GM12878 (cell line): ENCODE data around the gene ZNF506. TPM values are rescaled to one million over a fixed set of nuclear protein-coding genes. Genes with fewer than 3 reads are reported as not detected.

Source experiments
- ATAC-seq: fragments of 200-7000 bp; cut with Tn5 transposase; 3 replicates; pipeline ENCODE4 v1.9.1; 2020; ENCODE audit warnings: mild to moderate bottlenecking, moderate library complexity
- BruUV-seq: library from RNA; stranded (reverse); fragments of 400-500 nt; replicated peaks from 2 replicates; lab custom pipeline; 2021; lab: Mats Ljungman, UMichigan
- CTCF ChIA-PET: fragments of 300-600 bp; sonication (Branson Sonifier 250); formaldehyde crosslinking; extraction: SDS; loops from one replicate; lab custom pipeline; 2021; ENCODE audit warnings: inconsistent platforms; lab: Yijun Ruan, JAX
- POLR2A ChIA-PET: fragments of 350-600 bp; formaldehyde crosslinking; extraction: SDS; loops from one replicate; lab custom pipeline; 2021; ENCODE audit warnings: inconsistent platforms; lab: Charles Lee
- RAD21 ChIA-PET: fragments of 300-600 bp; sonication (Branson Sonifier 250); formaldehyde crosslinking; loops from one replicate; lab custom pipeline; 2023; ENCODE audit warnings: antibody characterized with exemption; ENCODE audit not compliant: unreplicated experiment; lab: Charles Lee
- SMC1A ChIA-PET: fragments of 300-600 bp; sonication (Branson Sonifier 250); formaldehyde crosslinking; loops from one replicate; lab custom pipeline; 2023; ENCODE audit not compliant: unreplicated experiment, uncharacterized antibody; lab: Charles Lee
- DNase-seq: peaks from one replicate; pipeline ENCODE4 v3.0.0-alpha.2; 2011; ENCODE audit warnings: low read depth, low spot score
- FAIRE-seq: peaks from 3 replicates; lab custom pipeline; 2011; peaks lifted over from hg19 to GRCh38; lab: Jason Lieb, UNC
- H2AFZ ChIP-seq: 2 replicates; pipeline ENCODE4 v1.6.0; 2011; ENCODE audit warnings: low read depth, low read length, control low read depth; ENCODE audit not compliant: control insufficient read depth
- H3K27ac ChIP-seq: 2 replicates; pipeline ENCODE4 v1.5.1; 2011; ENCODE audit warnings: control low read depth; ENCODE audit not compliant: control insufficient read depth, insufficient read depth
- H3K27me3 ChIP-seq, 2 experiments: replicated peaks in 1 of 2; 2 replicates each; pipeline versions ENCODE4 v1.6.0 to v1.6.1; 2011; ENCODE audit warnings: low read length in 1 of 2; ENCODE audit not compliant: control insufficient read depth in 2 of 2, insufficient read depth in 2 of 2
- H3K36me3 ChIP-seq, 2 experiments: 2 replicates each; pipeline ENCODE4 v1.5.1; 2011; ENCODE audit warnings: low read length in 1 of 2; ENCODE audit not compliant: control insufficient read depth in 2 of 2, insufficient read depth in 2 of 2
- H3K4me1 ChIP-seq: 2 replicates; pipeline ENCODE4 v1.6.1; 2011; ENCODE audit warnings: mild to moderate bottlenecking, low read length, moderate library complexity, mixed read lengths; ENCODE audit not compliant: control insufficient read depth, insufficient read depth
- H3K4me2 ChIP-seq: 2 replicates; pipeline ENCODE4 v1.6.0; 2011; ENCODE audit warnings: control low read depth; ENCODE audit not compliant: control insufficient read depth, insufficient read depth
- H3K4me3 ChIP-seq: fragments of 200-600 bp; sonication (generic); 2 replicates; pipeline ENCODE4 v1.5.1; 2016
- H3K79me2 ChIP-seq: 2 replicates; pipeline ENCODE4 v1.6.0; 2011; ENCODE audit warnings: low read length; ENCODE audit not compliant: control insufficient read depth, insufficient read depth
- H3K9ac ChIP-seq: 2 replicates; pipeline ENCODE4 v1.8.0; 2011; ENCODE audit warnings: low read length, control low read depth, mixed read lengths; ENCODE audit not compliant: control insufficient read depth, insufficient read depth
- H3K9me3 ChIP-seq: replicated peaks from 3 replicates; pipeline ENCODE4 v1.5.1; 2011; ENCODE audit warnings: mild to moderate bottlenecking, low read length; ENCODE audit not compliant: control insufficient read depth, insufficient read depth
- H4K20me1 ChIP-seq: 2 replicates; pipeline ENCODE4 v1.6.0; 2011; ENCODE audit not compliant: control insufficient read depth, insufficient read depth
- CBX5 ChIP-seq: sonication (generic); IDR thresholded peaks from 2 replicates; pipeline ENCODE4 v1.6.1; 2016; ENCODE audit warnings: low read depth, moderate library complexity, mild to moderate bottlenecking, inconsistent platforms
- CHD1 ChIP-seq: IDR thresholded peaks from 2 replicates; pipeline ENCODE4 v1.6.1; 2012; ENCODE audit warnings: low read depth, low read length, improper control_type of control experiment
- E4F1 ChIP-seq: fragments of 450-650 bp; IDR thresholded peaks from 2 replicates; pipeline ENCODE4 v1.6.1; 2018; ENCODE audit warnings: borderline replicate concordance, mild to moderate bottlenecking; ENCODE audit not compliant: partially characterized antibody
- EGR1 ChIP-seq, 2 experiments: IDR thresholded peaks; 1 replicate in 1 of 2; 2 replicates in 1 of 2; pipeline ENCODE4 v1.6.1; 2011 to 2012; ENCODE audit warnings: low read depth in 2 of 2, low read length in 2 of 2, borderline replicate concordance in 1 of 2, mild to moderate bottlenecking in 1 of 2, moderate library complexity in 1 of 2
- FOS ChIP-seq: IDR thresholded peaks from 3 replicates; pipeline ENCODE4 v1.6.1; 2011; ENCODE audit warnings: borderline replicate concordance; ENCODE audit not compliant: insufficient read length; ENCODE audit errors: extremely low read depth
- IKZF1 ChIP-seq: fragments of 450-650 bp; conservative IDR thresholded peaks from 2 replicates; pipeline ENCODE4 v1.6.1; 2017; ENCODE audit warnings: antibody characterized with exemption, mild to moderate bottlenecking
- MTA2 ChIP-seq: fragments of 450-650 bp; IDR thresholded peaks from 2 replicates; pipeline ENCODE4 v1.6.1; 2016; ENCODE audit warnings: low read depth, mild to moderate bottlenecking, moderate library complexity
- MXI1 ChIP-seq: fragments of 150-350 bp; IDR thresholded peaks from 2 replicates; pipeline ENCODE4 v1.6.1; 2011; ENCODE audit warnings: low read depth, mild to moderate bottlenecking, inconsistent platforms, low read length, improper control_type of control experiment
- TAF1 ChIP-seq: IDR thresholded peaks from 2 replicates; pipeline ENCODE4 v1.6.1; 2011; ENCODE audit warnings: mild to moderate bottlenecking, low read depth, low read length, borderline replicate concordance
- WGBS: methylation state at CpG from one replicate; pipeline ENCODE4 v1.1.6; 2016; ENCODE audit warnings: low lambda C conversion rate; ENCODE audit not compliant: insufficient replicate concordance, insufficient coverage; ENCODE audit errors: missing lambda C conversion rate; 5-methylcytosine and 5-hydroxymethylcytosine counted together
- in situ Hi-C: fragments of 300-500 bp; cut with MboI; formaldehyde crosslinking; loops from 9 replicates; pipeline ENCODE4 v1.14.3; 2018; ENCODE audit warnings: mixed read lengths
- intact Hi-C: fragments of 100-400 bp; cut with micrococcal nuclease; formaldehyde crosslinking; loops from one replicate; pipeline ENCODE4 v1.14.2; 2022; ENCODE audit not compliant: unreplicated experiment
- polyA plus RNA-seq, 11 experiments: library from polyadenylated mRNA; depleted of rRNA in 4 of 11; unstranded in 6 of 11; stranded (reverse) in 5 of 11; fragments of >200 nt; fragmentation: Nextera tagmentation in 4 of 11; fragmentation: Illumina TruSeq in 1 of 11; extraction: Ambion mirVana in 4 of 11; extraction: Trizol in 1 of 11; gene quantifications; 1 replicate in 1 of 11; 2 replicates in 10 of 11; pipeline versions ENCODE4 v1.2.1 to v1.2.3, GENCODE V29; 2011 to 2016; ENCODE audit warnings: inconsistent platforms in 2 of 11, missing spikeins in 2 of 11, low read depth in 1 of 11
- total RNA-seq, 4 experiments: library from RNA; depleted of rRNA in 3 of 4; stranded (reverse); fragments of >200 nt in 3 of 4; fragmentation: Illumina TruSeq in 1 of 4; extraction: Trizol in 1 of 4; gene quantifications; 2 replicates each; pipeline versions ENCODE4 v1.2.1 to v1.2.3, GENCODE V29; 2013 to 2021

The ZNF506 gene
- total and polyA plus RNA-seq, 10 of the 15 experiments (the other 5 are each of a cell fraction or from before 2014, with no cell fraction given) = 3.5 to 12.0 (median 7.9) TPM

GRCh38 chr19:19778666-19779065 is 42.9 kb downstream of the ZNF506 start:
- ChIA-PET CTCF (no interaction called here), RAD21 (interaction anchor here (0.5 kb wide), 1 partner anchor 1964 kb away, joined by 4 read pairs; no protein-coding TSS in a partner anchor), SMC1A (interaction anchor here (1.1 to 1.3 kb wide), 2 partner anchors 43 to 117 kb away, joined by 3 to 6 read pairs; partner anchors contain the start of gene ZNF506)
- no TSS peak for BruUV-seq
- Histone ChIP-seq H2AFZ (no peak overlapping the region), H3K79me2 (peaks cover 3% of the 10 kb centered on the region), H3K4me2 (no peak overlapping the region), H3K4me1 (no peaks in the 10 kb centered on the region), H4K20me1 (no peaks in the 10 kb centered on the region)
- no peak for ATAC-seq
- no peak for TF ChIP-seq CHD1
- no peak for TF ChIP-seq FOS
- TF ChIP-seq CBX5 = no peak
- TF ChIP-seq E4F1 = no peak
- no peak for TF ChIP-seq IKZF1
- no peak for TF ChIP-seq TAF1
- no peak for TF ChIP-seq EGR1 (IDR thresholded peaks at IDR 0.05; ENCODE audit: borderline replicate concordance in 1 of 2, low read depth in 2 of 2, low read length in 2 of 2)
- no peak for TF ChIP-seq MTA2
- no peak for TF ChIP-seq MXI1
- TF ChIP-seq, all 136 proteins: peak for 0
- POLR2A ChIA-PET = interaction anchor here (0.6 to 0.8 kb wide), 2 partner anchors 117 to 125 kb away, joined by 3 to 4 read pairs; no protein-coding TSS in a partner anchor
- Histone ChIP-seq H3K27ac (no peak overlapping the region), H3K4me3 (no peak overlapping the region), H3K9ac (no peak overlapping the region), H3K9me3 (peaks cover 16% of the 10 kb centered on the region), H3K36me3 (peaks cover 0 to 5% of the 10 kb centered on the region in 2 experiments; a peak in 1 of 4 replicates), H3K27me3 (no peaks in the 10 kb centered on the region)
- intact Hi-C loops (no loop called here), in situ Hi-C loops (loop anchor here (5.0 to 10.0 kb wide), 2 partner anchors 111 to 254 kb away; partner anchors contain the start of genes YJEFN3 and ZNF101)
- 69% methylated on average over 2 of the region's 2 CpGs for WGBS
- DNase-seq (no peak), FAIRE-seq (no peak)
